ENCODE measurements around the gene CHRM5. TPM values are rescaled to one million over a fixed set of nuclear protein-coding genes. Genes with fewer than 3 reads are reported as not detected.

The CHRM5 gene
- total RNA-seq, 1 donor from 2014 or later: 0.07 TPM

DNA sequence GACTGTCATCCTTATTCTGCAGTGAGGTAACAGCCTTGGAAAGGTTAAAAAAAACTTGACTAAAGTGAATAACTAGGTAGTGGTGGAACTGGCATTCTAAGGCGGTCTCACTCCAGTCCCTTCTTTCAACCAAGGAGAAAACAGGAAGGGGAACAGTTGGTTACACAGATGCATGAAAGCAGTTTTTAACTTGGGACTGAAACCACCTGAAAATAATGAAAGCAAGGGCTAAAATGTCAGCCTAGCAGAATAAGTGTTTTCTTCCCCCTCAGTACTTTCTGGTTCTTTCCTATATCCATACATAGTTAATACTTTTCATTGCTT lies 71.5 kb downstream of the CHRM5 start:
- DNase-seq (ENCODE audit: low read depth) (no peak), FAIRE-seq (no peak)
- Histone ChIP-seq H3K36me3 (ENCODE audit: insufficient read depth, low read length) (no peaks in the 10 kb centered on the region), H3K27ac (ENCODE audit: low read depth, low read length) (no peak overlapping the region), H3K79me2 (ENCODE audit: insufficient read depth, low read length) (peaks cover 36% of the 10 kb centered on the region), H4K20me1 (ENCODE audit: insufficient read depth, low read length) (no peaks in the 10 kb centered on the region), H3K27me3 (ENCODE audit: insufficient read depth, low read length) (no peaks in the 10 kb centered on the region), H3K9ac (ENCODE audit: low read length) (peak overlapping the region; percentile 90), H3K9me3 (ENCODE audit: insufficient read depth, low read depth, low read length) (no peaks in the 10 kb centered on the region), H2AFZ (ENCODE audit: low read depth, low read length) (no peak overlapping the region), H3K4me1 (ENCODE audit: insufficient read depth, low read length) (peaks cover 15% of the 10 kb centered on the region), H3K4me2 (ENCODE audit: low read length) (peak overlapping the region; percentile 89), H3K4me3 (ENCODE audit: insufficient read depth, low read depth, low read length) (peak overlapping the region; percentile 95)
- Mint-ChIP-seq H3K9me3 (ENCODE audit: unreplicated experiment) (no peaks in the 10 kb centered on the region), H3K36me3 (ENCODE audit: low read depth, unreplicated experiment) (no peaks in the 10 kb centered on the region), H3K4me3 (ENCODE audit: unreplicated experiment) (peak overlapping the region; percentile 88), H3K4me1 (ENCODE audit: low read depth, unreplicated experiment) (peaks cover 26% of the 10 kb centered on the region), H3K27me3 (ENCODE audit: low read depth, unreplicated experiment) (no peaks in the 10 kb centered on the region), H3K27ac (ENCODE audit: unreplicated experiment) (peak overlapping the region; percentile 80)
- no peak for TF ChIP-seq EZH2 (IDR thresholded peaks at IDR 0.05; ENCODE audit: insufficient read depth, low read length)
- TF ChIP-seq, protein P1, sequence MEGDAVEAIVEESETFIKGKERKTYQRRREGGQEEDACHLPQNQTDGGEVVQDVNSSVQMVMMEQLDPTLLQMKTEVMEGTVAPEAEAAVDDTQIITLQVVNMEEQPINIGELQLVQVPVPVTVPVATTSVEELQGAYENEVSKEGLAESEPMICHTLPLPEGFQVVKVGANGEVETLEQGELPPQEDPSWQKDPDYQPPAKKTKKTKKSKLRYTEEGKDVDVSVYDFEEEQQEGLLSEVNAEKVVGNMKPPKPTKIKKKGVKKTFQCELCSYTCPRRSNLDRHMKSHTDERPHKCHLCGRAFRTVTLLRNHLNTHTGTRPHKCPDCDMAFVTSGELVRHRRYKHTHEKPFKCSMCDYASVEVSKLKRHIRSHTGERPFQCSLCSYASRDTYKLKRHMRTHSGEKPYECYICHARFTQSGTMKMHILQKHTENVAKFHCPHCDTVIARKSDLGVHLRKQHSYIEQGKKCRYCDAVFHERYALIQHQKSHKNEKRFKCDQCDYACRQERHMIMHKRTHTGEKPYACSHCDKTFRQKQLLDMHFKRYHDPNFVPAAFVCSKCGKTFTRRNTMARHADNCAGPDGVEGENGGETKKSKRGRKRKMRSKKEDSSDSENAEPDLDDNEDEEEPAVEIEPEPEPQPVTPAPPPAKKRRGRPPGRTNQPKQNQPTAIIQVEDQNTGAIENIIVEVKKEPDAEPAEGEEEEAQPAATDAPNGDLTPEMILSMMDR (IDR thresholded peaks at IDR 0.05; ENCODE audit: insufficient read depth, low read depth, low read length): no peak

DNA sequence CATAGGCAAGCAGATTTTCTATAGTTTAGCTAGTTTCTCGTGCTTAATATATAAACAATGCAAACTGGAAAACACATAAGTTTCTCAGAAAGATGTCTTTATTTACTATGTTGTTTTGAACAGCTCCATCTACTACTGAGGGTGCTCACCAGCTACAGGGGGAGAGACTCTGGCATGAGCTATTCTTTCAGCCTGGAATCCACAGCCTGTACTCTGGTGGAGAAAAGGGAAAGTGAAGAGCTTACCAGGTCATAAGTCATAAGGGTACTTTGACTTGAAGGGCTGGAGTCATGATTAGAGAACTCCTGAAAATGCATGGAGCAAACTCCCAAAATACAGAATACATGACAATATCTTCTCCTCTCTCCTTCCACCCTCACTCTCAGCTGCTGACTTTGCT lies 75.1 kb downstream of the CHRM5 start:
- Mint-ChIP-seq H3K9me3 (ENCODE audit: unreplicated experiment) (no peaks in the 10 kb centered on the region), H3K27me3 (ENCODE audit: low read depth, unreplicated experiment) (no peaks in the 10 kb centered on the region), H3K27ac (ENCODE audit: unreplicated experiment) (peak overlapping the region; percentile 83), H3K36me3 (ENCODE audit: low read depth, unreplicated experiment) (no peaks in the 10 kb centered on the region), H3K4me3 (ENCODE audit: unreplicated experiment) (no peak overlapping the region), H3K4me1 (ENCODE audit: low read depth, unreplicated experiment) (peaks cover 40% of the 10 kb centered on the region)
- no peak for DNase-seq (ENCODE audit: low read depth)
- Histone ChIP-seq H2AFZ (ENCODE audit: low read depth, low read length) (no peak overlapping the region), H3K27ac (ENCODE audit: low read depth, low read length) (no peak overlapping the region), H3K9me3 (ENCODE audit: insufficient read depth, low read depth, low read length) (no peaks in the 10 kb centered on the region), H3K4me3 (ENCODE audit: insufficient read depth, low read depth, low read length) (no peak overlapping the region), H3K36me3 (ENCODE audit: insufficient read depth, low read length) (no peaks in the 10 kb centered on the region), H3K4me1 (ENCODE audit: insufficient read depth, low read length) (peaks cover 24% of the 10 kb centered on the region), H3K79me2 (ENCODE audit: insufficient read depth, low read length) (peaks cover under 1% of the 10 kb centered on the region), H3K4me2 (ENCODE audit: low read length) (peak overlapping the region; percentile 53), H4K20me1 (ENCODE audit: insufficient read depth, low read length) (no peaks in the 10 kb centered on the region), H3K27me3 (ENCODE audit: insufficient read depth, low read length) (no peaks in the 10 kb centered on the region), H3K9ac (ENCODE audit: low read length) (no peak overlapping the region)
- FAIRE-seq: no peak
- no peak for TF ChIP-seq EZH2 (IDR thresholded peaks at IDR 0.05; ENCODE audit: insufficient read depth, low read length)
- TF ChIP-seq, protein P1 (IDR thresholded peaks at IDR 0.05; ENCODE audit: insufficient read depth, low read depth, low read length): no peak

- DNase-seq (ENCODE audit: low read depth) (peak; percentile 55), FAIRE-seq (no peak)
- no peaks in the 10 kb centered on the region for H3K36me3 Mint-ChIP-seq (ENCODE audit: low read depth, unreplicated experiment)
Observed at GRCh38 chr15:34043813-34044212, 75.5 kb downstream of the CHRM5 start.

More at GRCh38 chr15:34043813-34044212, 75.5 kb downstream of the CHRM5 start:
- peaks cover 28% of the 10 kb centered on the region for H3K4me1 ChIP-seq (ENCODE audit: insufficient read depth, low read length)
- no peaks in the 10 kb centered on the region for H4K20me1 ChIP-seq (ENCODE audit: insufficient read depth, low read length)
- H3K36me3 ChIP-seq (ENCODE audit: insufficient read depth, low read length): no peaks in the 10 kb centered on the region
- H3K4me1 Mint-ChIP-seq (ENCODE audit: low read depth, unreplicated experiment): peaks cover 43% of the 10 kb centered on the region
- H3K27ac ChIP-seq (ENCODE audit: low read depth, low read length): no peak overlapping the region
- H3K9ac ChIP-seq (ENCODE audit: low read length): no peak overlapping the region
- no peak overlapping the region for H2AFZ ChIP-seq (ENCODE audit: low read depth, low read length)
- H3K27ac Mint-ChIP-seq (ENCODE audit: unreplicated experiment): peak overlapping the region; percentile 83
- H3K79me2 ChIP-seq (ENCODE audit: insufficient read depth, low read length): no peaks in the 10 kb centered on the region
- TF ChIP-seq, protein P1 (IDR thresholded peaks at IDR 0.05; ENCODE audit: insufficient read depth, low read depth, low read length): no peak
- no peak for TF ChIP-seq EZH2 (IDR thresholded peaks at IDR 0.05; ENCODE audit: insufficient read depth, low read length)
- H3K9me3 ChIP-seq (ENCODE audit: insufficient read depth, low read depth, low read length): no peaks in the 10 kb centered on the region
- H3K4me3 Mint-ChIP-seq (ENCODE audit: unreplicated experiment): no peak overlapping the region
- no peak overlapping the region for H3K4me3 ChIP-seq (ENCODE audit: insufficient read depth, low read depth, low read length)
- no peaks in the 10 kb centered on the region for H3K27me3 ChIP-seq (ENCODE audit: insufficient read depth, low read length)
- no peaks in the 10 kb centered on the region for H3K9me3 Mint-ChIP-seq (ENCODE audit: unreplicated experiment)
- no peaks in the 10 kb centered on the region for H3K27me3 Mint-ChIP-seq (ENCODE audit: low read depth, unreplicated experiment)
- peak overlapping the region; percentile 53 for H3K4me2 ChIP-seq (ENCODE audit: low read length)
